Stimulated activated naive CD8-positive, alpha-beta T cell treated with anti-CD3 and anti-CD28 coated beads, Interleukin-15, Interleukin-2, amounts not matched to agents 100 U/mL and 50 U/mL, for 24 hours (primary cell): Measurements from ENCODE around the gene SMAD1.
"Not testable (repeated sequence)": the region's sequence is repeated elsewhere in the genome, so short reads cannot be mapped to it uniquely, and the experiment has no call there.

Experiments
- ATAC-seq: fragments of 150-1000 bp; cut with Tn5 transposase; one replicate; pipeline ENCODE4 v1.10.0; 2021
- DNase-seq: peaks from one replicate; pipeline ENCODE4 v3.0.0; 2021

SMAD1 gene

GRCh38 chr4:145564540-145564939 lies 82.9 kb downstream of the SMAD1 start:
- DNase-seq, result no peak

DNA sequence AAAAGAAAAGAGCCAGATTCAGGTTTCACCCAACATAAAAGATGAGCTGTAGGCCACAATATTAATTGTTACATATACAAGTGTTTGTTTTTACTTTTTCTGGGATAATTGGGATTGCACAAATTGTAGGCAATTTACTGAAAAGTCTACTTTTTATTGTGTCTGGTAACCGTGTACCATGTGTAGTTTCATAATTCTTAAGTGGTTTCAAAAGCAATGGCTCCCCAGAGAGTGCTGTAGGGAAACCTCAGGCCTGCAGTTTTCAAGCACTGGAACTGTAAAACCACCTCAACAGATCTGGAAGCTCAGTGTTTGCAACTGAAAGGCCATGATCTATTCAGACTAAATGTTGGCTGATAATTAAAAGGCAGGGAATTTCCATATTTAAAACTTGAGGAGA lies 83.7 kb downstream of the SMAD1 start:
- ATAC-seq (no peak), DNase-seq (no peak)

More at GRCh38 chr4:145564540-145564939, 82.9 kb downstream of the SMAD1 start:
- ATAC-seq, result no peak

- DNase-seq (no peak), ATAC-seq (no peak)
Measured at GRCh38 chr4:145566086-145566708, 84.5 kb downstream of the SMAD1 start.

- DNase-seq (no peak), ATAC-seq (no peak)
Measured at GRCh38 chr4:145566768-145567167, 85.1 kb downstream of the SMAD1 start.

- no peak for ATAC-seq
Measured at GRCh38 chr4:145567516-145567915, 85.9 kb downstream of the SMAD1 start.

DNA sequence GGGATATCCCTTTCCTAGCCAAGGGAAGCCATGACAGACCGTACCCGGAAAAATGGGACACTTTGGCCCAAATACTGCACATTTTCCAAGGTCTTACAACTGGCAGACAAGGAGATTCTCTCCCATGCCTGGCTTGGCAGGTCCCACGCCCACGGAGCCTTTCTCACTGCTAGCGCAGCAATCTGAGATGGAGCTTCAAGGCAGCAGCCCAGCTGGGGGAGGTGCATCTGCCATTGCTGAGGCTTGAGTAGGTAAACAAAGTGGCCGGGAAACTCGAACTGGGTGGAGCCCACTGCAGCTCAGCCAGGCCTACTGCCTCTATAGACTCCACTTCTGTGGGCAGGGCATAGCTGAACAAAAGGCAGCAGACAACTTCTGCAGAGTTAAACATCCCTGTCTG lies 92.9 kb downstream of the SMAD1 start:
- ATAC-seq, DNase-seq: not testable (repeated sequence)

More at GRCh38 chr4:145567516-145567915, 85.9 kb downstream of the SMAD1 start:
- no peak for DNase-seq

- DNase-seq (no peak), ATAC-seq (no peak)
Measured at GRCh38 chr4:145580906-145581305, 99.3 kb downstream of the SMAD1 start.

DNA sequence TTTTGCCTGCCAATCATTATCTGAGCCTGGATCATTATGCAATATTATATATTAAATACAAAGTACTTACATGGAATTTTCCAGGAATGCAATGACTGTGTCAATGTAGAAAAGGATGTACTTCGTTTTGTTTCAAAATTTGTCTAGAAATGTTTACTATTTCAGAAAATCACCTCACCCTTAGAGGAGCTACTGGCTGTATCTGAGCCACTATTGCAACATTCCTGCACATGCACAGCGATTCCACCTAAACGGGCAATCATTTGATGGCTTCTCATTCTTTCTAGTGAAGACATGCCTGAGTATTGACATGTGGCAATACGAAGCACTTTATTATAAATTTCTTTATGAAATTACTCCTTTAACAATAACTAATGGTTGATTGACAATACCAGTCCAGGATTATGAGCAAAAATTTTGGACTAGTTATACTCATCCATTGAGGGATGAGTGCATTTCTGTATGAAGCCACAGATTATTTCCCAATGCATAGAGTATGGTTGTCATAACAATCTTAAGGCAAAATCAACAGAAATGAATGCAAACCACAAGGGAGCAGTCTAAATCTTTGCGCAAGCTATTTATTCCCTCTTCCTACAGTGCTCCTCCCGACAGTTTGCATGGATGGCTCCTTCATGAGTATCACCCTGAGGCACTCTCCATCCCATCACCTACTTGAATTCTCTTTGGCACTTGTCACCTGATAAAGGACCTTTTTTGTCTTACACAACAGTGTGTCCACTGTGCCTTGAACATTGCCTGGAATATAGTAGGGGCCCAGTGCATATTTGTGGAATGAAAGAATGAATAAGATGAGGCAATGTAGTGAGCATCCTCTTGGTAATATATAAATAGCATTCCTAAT lies 101.8 kb downstream of the SMAD1 start:
- DNase-seq, result no peak
- ATAC-seq, result no peak

- DNase-seq, result no peak
- no peak for ATAC-seq
Measured at GRCh38 chr4:145587088-145587754, 105.6 kb downstream of the SMAD1 start.

DNA sequence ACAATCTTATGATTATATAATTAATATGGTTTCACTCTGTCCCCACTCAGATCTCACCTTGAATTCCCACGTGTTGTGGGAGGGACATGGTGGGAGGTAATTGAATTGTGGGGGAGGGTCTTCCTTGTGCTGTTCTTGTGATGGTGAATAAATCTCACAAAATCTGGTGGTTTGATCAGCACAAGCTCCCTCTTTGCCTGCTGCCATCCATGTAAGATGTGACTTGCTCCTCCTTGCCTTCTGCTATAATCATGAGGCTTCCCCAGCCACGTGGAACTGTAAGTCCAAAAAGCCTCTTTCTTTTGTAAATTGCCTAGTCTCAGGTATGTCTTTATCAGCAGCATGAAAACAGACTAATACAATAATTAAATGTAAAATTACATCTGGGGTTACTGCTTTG lies 107.7 kb downstream of the SMAD1 start:
- not testable (repeated sequence) for ATAC-seq, DNase-seq

DNA sequence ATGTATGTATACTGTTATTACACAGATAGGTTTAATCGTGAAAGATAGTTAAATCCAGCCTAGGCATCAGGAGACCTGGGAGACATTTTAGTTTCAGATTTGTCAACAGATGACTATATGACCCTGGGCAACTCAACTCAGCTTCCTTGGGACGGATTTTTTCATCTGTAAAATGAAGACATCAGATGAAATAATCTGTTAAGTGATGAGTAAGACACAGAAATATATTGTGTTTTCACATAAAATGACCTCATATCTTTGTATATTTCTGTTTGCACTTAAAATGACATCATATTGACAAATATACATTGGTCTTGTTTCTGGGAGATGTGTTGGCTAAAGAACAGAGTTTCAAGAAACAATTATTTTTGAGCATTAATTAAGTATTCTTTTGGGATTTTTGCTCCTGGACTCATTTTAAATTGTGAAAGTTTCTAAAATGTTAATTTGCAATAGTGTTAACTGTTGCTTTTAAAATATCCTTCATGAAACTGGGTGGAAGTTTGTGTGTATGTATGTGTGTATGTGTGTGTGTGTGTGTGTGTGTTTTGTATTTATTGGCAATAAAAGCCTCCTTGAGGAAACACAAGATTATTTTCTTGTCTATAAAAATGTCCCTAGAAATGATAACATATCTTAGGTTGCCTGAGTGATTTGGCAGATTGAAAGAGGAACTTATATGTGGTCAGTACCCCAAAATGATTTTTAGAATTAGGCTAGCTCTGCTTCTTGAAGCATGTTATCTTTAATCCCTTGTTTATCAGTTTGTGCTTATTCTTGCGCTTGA lies 108.5 kb downstream of the SMAD1 start:
- ATAC-seq, result no peak
- no peak for DNase-seq

DNA sequence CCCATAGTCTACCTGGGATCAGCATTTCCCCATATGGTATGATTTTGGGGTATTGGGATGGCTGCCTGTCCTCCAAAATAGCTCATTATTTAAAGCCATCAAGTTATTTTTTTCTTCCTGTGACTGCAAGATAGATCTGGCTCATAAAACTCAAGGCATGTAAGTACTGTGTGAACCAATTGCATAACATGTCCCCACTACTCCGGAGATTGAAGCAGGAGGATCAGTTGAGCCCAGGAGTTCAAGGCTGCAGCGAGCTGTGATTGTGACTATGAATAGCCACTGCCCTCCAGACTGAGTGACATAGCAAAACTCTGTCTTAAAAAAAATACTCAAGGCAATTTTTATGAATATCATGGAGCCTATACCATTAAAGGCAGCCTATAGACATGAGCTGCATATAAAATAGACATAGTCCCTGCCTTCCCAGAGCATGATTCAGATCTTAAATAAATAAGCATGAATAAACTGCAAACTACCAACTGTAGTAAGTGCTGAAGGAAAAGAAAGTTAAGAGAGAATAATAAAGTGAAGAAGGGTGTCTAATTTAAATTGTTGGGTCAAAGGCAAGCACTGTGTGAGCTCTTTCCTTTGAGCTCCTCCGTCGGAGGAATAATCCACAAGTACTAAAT lies 120.6 kb downstream of the SMAD1 start:
- DNase-seq (no peak), ATAC-seq (no peak)

GRCh38 chr4:145605941-145606340 lies 124.3 kb downstream of the SMAD1 start:
- DNase-seq, result no peak
- no peak for ATAC-seq
